Vagina (tissue), 2 donors: Measurements from ENCODE around the gene COQ8A. TPM values are rescaled to one million over a fixed set of nuclear protein-coding genes. Genes with fewer than 3 reads are reported as not detected.
"Not testable (repeated sequence)": the region's sequence is repeated elsewhere in the genome, so short reads cannot be mapped to it uniquely, and the experiment has no call there.

Experiments used
- DNase-seq, 2 donors: peaks; one replicate each; pipeline ENCODE4 v3.0.0-alpha.2; 2017; ENCODE audit errors: extremely low spot score in 2 of 2
- H3K27ac ChIP-seq: fragments of 200-600 bp; sonication (generic); one replicate; pipeline ENCODE4 v1.5.1; 2019
- H3K27me3 ChIP-seq: fragments of 200-600 bp; sonication (generic); one replicate; pipeline ENCODE4 v1.5.1; 2019
- H3K36me3 ChIP-seq, 2 donors: fragments of 200-600 bp; sonication (generic); one replicate each; pipeline ENCODE4 v1.5.1; 2017 to 2019
- H3K4me1 ChIP-seq: fragments of 200-600 bp; sonication (generic); one replicate; pipeline ENCODE4 v1.5.1; 2019
- H3K4me3 ChIP-seq, 2 donors: fragments of 200-600 bp; sonication (generic); 1 replicate in 1 of 2; 2 replicates in 1 of 2; pipeline ENCODE4 v1.5.1; 2016 to 2019
- H3K9me3 ChIP-seq: fragments of 200-600 bp; sonication (generic); one replicate; pipeline ENCODE4 v1.5.1; 2019
- POLR2A ChIP-seq, 2 donors: fragments of 450-650 bp; IDR thresholded peaks; one replicate each; pipeline ENCODE4 v1.6.1; 2017; ENCODE audit warnings: antibody characterized with exemption in 2 of 2, mild to moderate bottlenecking in 2 of 2, moderate library complexity in 2 of 2
- POLR2AphosphoS5 ChIP-seq, 2 donors: sonication (generic); formaldehyde crosslinking; IDR thresholded peaks; one replicate each; pipeline ENCODE4 v1.9.0; 2017; ENCODE audit warnings: antibody characterized with exemption in 2 of 2, mild to moderate bottlenecking in 2 of 2, low read depth in 1 of 2; ENCODE audit not compliant: insufficient read depth in 1 of 2
- intact Hi-C: fragments of 100-400 bp; cut with DNase I; formaldehyde crosslinking; loops from one replicate; pipeline ENCODE4 v1.15.1; 2023
- total RNA-seq: library from RNA; depleted of rRNA; stranded (reverse); fragments of >200 nt; gene quantifications from one replicate; pipeline ENCODE4 v1.2.3, GENCODE V29; 2016
- TF ChIP-seq, protein P1 (sequence below), 3 experiments: fragments of 450-650 bp in 2 of 3; fragments of 200-600 bp in 1 of 3; sonication (generic) in 1 of 3; IDR thresholded peaks; one replicate each; pipeline ENCODE4 v1.5.1; 2017 to 2019; ENCODE audit warnings: antibody characterized with exemption in 3 of 3, mild to moderate bottlenecking in 2 of 3, moderate library complexity in 2 of 3

COQ8A gene
- total RNA-seq, 1 donor from 2014 or later: 44.9 TPM

DNA sequence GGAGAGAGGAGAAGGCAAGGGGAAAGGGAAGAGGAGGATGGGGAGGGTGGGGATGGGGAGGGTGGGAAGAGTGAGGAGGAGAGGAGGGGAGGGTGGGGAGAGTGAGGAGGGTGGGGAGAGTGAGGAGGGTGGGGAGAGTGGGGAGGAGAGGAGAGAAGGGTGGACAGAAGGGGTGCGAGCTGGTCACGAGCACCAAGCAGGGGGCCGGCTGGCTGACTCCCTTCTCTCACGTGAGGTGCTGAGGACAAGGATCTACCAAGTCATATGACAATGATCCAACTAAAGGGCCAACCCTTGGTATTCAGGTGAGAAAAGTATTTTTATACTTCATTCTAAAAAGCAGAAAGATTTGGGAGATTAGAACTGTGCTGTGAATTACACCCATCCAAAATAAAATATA, 51.8 kb downstream of the COQ8A start:
- TF ChIP-seq POLR2AphosphoS5 (IDR thresholded peaks at IDR 0.05; ENCODE audit: insufficient read depth in 1 of 2, low read depth in 1 of 2): no peak
- TF ChIP-seq POLR2A (IDR thresholded peaks at IDR 0.05): no peak
- TF ChIP-seq, protein P1, sequence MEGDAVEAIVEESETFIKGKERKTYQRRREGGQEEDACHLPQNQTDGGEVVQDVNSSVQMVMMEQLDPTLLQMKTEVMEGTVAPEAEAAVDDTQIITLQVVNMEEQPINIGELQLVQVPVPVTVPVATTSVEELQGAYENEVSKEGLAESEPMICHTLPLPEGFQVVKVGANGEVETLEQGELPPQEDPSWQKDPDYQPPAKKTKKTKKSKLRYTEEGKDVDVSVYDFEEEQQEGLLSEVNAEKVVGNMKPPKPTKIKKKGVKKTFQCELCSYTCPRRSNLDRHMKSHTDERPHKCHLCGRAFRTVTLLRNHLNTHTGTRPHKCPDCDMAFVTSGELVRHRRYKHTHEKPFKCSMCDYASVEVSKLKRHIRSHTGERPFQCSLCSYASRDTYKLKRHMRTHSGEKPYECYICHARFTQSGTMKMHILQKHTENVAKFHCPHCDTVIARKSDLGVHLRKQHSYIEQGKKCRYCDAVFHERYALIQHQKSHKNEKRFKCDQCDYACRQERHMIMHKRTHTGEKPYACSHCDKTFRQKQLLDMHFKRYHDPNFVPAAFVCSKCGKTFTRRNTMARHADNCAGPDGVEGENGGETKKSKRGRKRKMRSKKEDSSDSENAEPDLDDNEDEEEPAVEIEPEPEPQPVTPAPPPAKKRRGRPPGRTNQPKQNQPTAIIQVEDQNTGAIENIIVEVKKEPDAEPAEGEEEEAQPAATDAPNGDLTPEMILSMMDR (IDR thresholded peaks at IDR 0.05): no peak
- intact Hi-C loops: no loop called here
- DNase-seq: no peak
- no peak overlapping the region for H3K4me3 ChIP-seq
- H3K36me3 ChIP-seq: peaks cover 3 to 6% of the 10 kb centered on the region in 2 donors
- no peak overlapping the region for H3K27ac ChIP-seq
- no peaks in the 10 kb centered on the region for H3K27me3 ChIP-seq
- peaks cover 9% of the 10 kb centered on the region for H3K4me1 ChIP-seq
- H3K9me3 ChIP-seq: no peaks in the 10 kb centered on the region

DNA sequence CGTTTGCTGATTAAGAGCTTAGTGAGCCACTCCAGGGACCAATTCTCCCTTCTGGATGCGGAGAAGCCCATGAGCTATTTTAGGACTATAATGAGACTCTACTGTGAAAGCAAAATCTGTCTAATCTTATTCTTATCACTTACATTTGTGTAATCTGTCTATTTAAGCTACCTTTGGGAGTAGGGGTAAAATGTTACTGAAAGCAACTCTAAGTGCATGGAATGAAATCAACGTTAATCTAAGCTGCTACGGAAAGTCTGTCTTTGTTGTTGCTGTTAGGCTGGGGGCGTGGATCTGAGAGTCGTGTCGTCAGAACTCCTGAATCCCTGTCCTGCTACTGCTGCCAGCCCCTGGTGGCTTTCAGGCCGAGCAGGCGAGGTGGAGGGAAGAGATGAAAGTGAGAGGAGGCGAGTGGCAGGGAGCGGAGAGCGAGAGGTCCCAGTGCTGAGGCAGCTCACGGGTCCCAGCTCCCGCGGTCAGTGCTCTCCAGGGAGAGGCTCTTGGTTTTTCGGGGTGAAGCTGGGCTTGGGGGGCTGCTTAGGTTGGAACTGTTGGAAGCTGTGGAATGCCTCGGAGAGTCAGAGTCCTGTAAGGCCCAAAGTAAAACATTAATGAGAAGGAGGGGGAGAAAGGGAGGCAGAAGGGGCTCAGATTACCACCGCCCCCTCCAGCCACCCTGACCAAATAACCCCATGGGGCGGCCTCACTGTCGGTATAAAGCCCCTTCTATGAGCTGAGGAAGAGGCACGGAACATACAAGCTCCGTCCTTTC, 53.9 kb downstream of the COQ8A start:
- peaks cover 5% of the 10 kb centered on the region for H3K4me1 ChIP-seq
- DNase-seq: no peak
- peaks cover 0 to 3% of the 10 kb centered on the region in 2 donors for H3K36me3 ChIP-seq
- TF ChIP-seq POLR2A (IDR thresholded peaks at IDR 0.05) (no peak), POLR2AphosphoS5 (IDR thresholded peaks at IDR 0.05; ENCODE audit: insufficient read depth in 1 of 2, low read depth in 1 of 2) (no peak)
- TF ChIP-seq, protein P1 (IDR thresholded peaks at IDR 0.05): no peak
- H3K4me3 ChIP-seq: no peak overlapping the region
- no peaks in the 10 kb centered on the region for H3K9me3 ChIP-seq
- intact Hi-C loops: loop anchor here (2.0 kb wide), 1 partner anchor 53 kb away; no protein-coding TSS in a partner anchor
- no peak overlapping the region for H3K27ac ChIP-seq
- H3K27me3 ChIP-seq: no peaks in the 10 kb centered on the region

DNA sequence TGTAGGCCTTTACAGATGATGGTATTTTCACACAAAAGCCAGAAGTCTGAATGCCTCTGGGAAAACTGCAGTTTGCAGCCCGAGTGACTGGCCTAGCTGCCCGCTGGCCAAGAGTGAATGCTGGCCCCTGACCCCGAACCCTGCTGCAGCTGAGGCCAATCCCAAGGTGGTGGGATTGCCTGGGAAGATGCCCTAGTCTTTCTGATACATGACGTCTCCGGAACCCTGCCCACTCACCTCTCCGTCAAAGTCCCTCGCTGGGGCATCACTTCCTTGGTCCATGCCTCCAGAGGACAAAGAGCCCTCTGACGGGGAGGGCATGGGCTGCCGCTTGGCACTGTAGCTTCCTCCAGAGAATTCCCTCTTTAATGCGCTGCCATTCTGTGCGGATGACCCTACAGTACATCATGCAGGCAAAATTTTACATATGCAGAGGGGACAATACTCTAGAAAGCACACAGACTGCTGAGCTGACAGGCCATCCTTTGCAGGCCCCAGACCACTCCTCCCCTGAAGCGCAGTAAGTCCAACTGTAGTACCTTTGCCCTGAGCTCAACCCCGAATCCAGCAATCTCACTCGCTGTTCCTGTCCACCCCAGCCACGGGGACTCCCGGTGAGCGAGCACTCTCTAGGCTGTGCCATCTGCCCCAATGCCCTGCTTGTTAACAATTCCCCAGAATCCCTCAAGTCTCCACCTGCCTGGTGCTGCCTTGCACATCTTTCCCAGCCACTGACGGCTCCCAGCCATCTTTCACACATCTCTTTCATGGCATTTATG, 54.7 kb downstream of the COQ8A start:
- intact Hi-C loops: loop anchor here (2.0 kb wide), 1 partner anchor 52 kb away; no protein-coding TSS in a partner anchor

DNA sequence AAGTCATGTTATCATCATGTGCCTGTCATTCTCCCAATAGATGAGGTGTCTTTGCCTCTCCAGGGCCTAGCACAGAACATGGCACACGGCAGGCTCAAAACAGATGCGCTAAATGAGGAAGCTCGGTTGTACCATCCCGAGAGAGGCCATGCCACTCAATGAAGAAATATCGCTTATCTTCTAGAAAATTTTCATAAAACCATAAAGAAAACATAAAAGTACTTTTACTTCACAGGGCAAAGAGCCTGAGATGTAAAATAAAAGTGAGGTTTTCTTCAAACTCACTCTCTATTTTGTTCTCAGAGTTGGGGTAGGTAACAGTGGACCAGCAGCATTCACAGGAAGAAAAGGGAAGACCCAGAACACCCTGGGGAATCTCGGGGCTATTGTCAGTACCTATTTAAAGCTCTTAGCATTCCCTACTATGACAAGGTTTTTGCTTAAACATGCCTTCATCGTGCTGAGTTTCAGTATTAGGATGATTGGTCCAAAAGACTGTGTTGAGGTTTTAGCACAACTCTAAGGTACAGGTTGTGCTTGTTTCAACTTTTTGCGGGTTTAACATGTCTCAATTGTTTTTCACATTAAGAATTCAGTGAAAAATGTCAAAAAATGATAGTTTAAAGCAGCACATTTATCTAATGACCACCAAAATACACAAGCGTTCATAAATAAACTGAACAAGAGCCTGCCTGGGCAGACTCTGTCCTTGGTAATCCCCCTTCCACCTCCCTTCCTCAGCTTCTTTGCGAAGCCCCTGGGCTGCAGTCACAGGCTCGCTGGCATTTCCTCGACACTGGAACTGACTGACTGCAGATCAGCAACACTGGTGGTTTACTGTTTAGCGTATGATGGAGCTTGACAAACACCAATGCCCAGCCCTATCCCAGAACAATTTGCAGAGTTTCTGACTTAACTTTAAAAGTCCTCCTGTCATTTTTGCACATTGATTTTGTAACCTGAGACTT, 55.6 kb downstream of the COQ8A start:
- DNase-seq: no peak
- Histone ChIP-seq H3K4me1 (no peaks in the 10 kb centered on the region), H3K27ac (no peak overlapping the region), H3K9me3 (no peaks in the 10 kb centered on the region), H3K4me3 (no peak overlapping the region), H3K36me3 (peaks cover 0 to 3% of the 10 kb centered on the region in 2 donors), H3K27me3 (no peaks in the 10 kb centered on the region)
- intact Hi-C loops: loop anchor here (2.0 kb wide), 1 partner anchor 51 kb away; no protein-coding TSS in a partner anchor
- TF ChIP-seq POLR2AphosphoS5 (IDR thresholded peaks at IDR 0.05; ENCODE audit: insufficient read depth in 1 of 2, low read depth in 1 of 2) (no peak), POLR2A (IDR thresholded peaks at IDR 0.05) (no peak)
- TF ChIP-seq, protein P1 (IDR thresholded peaks at IDR 0.05): no peak

More for the DNA sequence above, 54.7 kb downstream of the COQ8A start:
- no peak for DNase-seq
- H3K4me1 ChIP-seq: no peaks in the 10 kb centered on the region
- no peak overlapping the region for H3K4me3 ChIP-seq
- no peak overlapping the region for H3K27ac ChIP-seq
- H3K36me3 ChIP-seq: peaks cover 0 to 3% of the 10 kb centered on the region in 2 donors
- no peaks in the 10 kb centered on the region for H3K9me3 ChIP-seq
- no peaks in the 10 kb centered on the region for H3K27me3 ChIP-seq
- no peak for TF ChIP-seq POLR2A (IDR thresholded peaks at IDR 0.05)
- TF ChIP-seq POLR2AphosphoS5 (IDR thresholded peaks at IDR 0.05; ENCODE audit: insufficient read depth in 1 of 2, low read depth in 1 of 2): no peak
- TF ChIP-seq, protein P1 (IDR thresholded peaks at IDR 0.05): no peak

DNA sequence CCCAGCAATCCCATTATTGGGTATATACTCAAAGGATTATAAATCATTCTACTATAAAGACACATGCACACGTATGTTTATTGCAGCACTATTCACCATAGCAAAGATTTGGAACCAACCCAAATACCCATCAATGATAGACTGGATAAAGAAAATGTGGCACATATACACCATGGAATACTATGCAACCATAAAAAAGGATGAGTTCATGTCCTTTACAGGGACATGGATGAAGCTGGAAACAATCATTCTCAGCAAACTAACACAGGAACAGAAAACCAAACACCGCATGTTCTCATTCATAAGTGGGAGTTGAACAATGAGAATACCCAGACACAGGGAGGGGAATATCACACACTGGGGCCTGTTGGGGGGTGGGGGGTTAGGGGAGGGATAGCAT, 59.5 kb downstream of the COQ8A start:
- H3K9me3 ChIP-seq, DNase-seq, intact Hi-C loops, H3K27ac ChIP-seq, H3K36me3 ChIP-seq, H3K4me3 ChIP-seq, H3K4me1 ChIP-seq, H3K27me3 ChIP-seq: not testable (repeated sequence)
